GM23338 (cell line): ENCODE results near the gene SLC13A4. TPM values are rescaled to one million over a fixed set of nuclear protein-coding genes. Genes with fewer than 3 reads are reported as not detected.
A peak's percentile ranks its signal among the peaks of the same experiment; 100 is the strongest.

Experiments used
- ATAC-seq: fragments of 200-7000 bp; cut with Tn5 transposase; 3 replicates; pipeline ENCODE4 v1.9.1; 2020
- DNase-seq: peaks from one replicate; pipeline ENCODE4 v3.0.0-alpha.2; 2015; ENCODE audit warnings: low spot score
- H2AFZ ChIP-seq: fragments of 200-600 bp; sonication (generic); 2 replicates; pipeline ENCODE4 v1.8.0; 2016; ENCODE audit warnings: antibody characterized with exemption, mild to moderate bottlenecking, moderate library complexity
- H3F3A ChIP-seq: fragments of 200-600 bp; sonication (generic); replicated peaks from 2 replicates; pipeline ENCODE4 v1.8.0; 2017; ENCODE audit warnings: antibody characterized with exemption, mixed run types, low read depth
- H3K27ac ChIP-seq: fragments of 200-600 bp; sonication (generic); 2 replicates; pipeline ENCODE4 v1.6.1; 2016; ENCODE audit warnings: low read depth
- H3K27me3 ChIP-seq: fragments of 200-600 bp; sonication (generic); 2 replicates; pipeline ENCODE4 v1.8.0; 2016; ENCODE audit warnings: mild to moderate bottlenecking, mixed run types, moderate library complexity; ENCODE audit not compliant: insufficient read depth
- H3K36me3 ChIP-seq: fragments of 200-600 bp; sonication (generic); 2 replicates; pipeline ENCODE4 v1.8.0; 2016; ENCODE audit warnings: mild to moderate bottlenecking; ENCODE audit not compliant: insufficient read depth
- H3K4me1 ChIP-seq: fragments of 200-600 bp; sonication (generic); 2 replicates; pipeline ENCODE4 v1.8.0; 2016; ENCODE audit warnings: mild to moderate bottlenecking, moderate library complexity; ENCODE audit not compliant: insufficient read depth
- H3K4me2 ChIP-seq: fragments of 200-600 bp; sonication (generic); 2 replicates; pipeline ENCODE4 v1.7.1; 2017; ENCODE audit warnings: mixed run types
- H3K4me3 ChIP-seq: fragments of 200-600 bp; sonication (generic); 2 replicates; pipeline ENCODE4 v1.6.1; 2016; ENCODE audit warnings: mixed run types
- H3K79me2 ChIP-seq: fragments of 200-600 bp; sonication (generic); replicated peaks from 2 replicates; pipeline ENCODE4 v1.8.0; 2017; ENCODE audit warnings: mild to moderate bottlenecking; ENCODE audit not compliant: insufficient read depth
- H3K9me2 ChIP-seq: fragments of 200-600 bp; sonication (generic); 2 replicates; pipeline ENCODE4 v1.8.0; 2017; ENCODE audit not compliant: insufficient read depth
- H4K20me1 ChIP-seq: fragments of 200-600 bp; sonication (generic); replicated peaks from 2 replicates; pipeline ENCODE4 v1.8.0; 2017; ENCODE audit warnings: mild to moderate bottlenecking; ENCODE audit not compliant: insufficient read depth
- H3K27ac Mint-ChIP-seq: 2 replicates; pipeline ENCODE4 v1.8.0; 2020; ENCODE audit warnings: inconsistent platforms, mild to moderate bottlenecking, moderate library complexity, mixed read lengths
- H3K27me3 Mint-ChIP-seq: 3 replicates; pipeline ENCODE4 v1.8.0; 2022; ENCODE audit warnings: low read depth, mild to moderate bottlenecking, moderate library complexity, mixed read lengths, inconsistent platforms; ENCODE audit not compliant: insufficient read depth, poor library complexity
- H3K36me3 Mint-ChIP-seq: 3 replicates; pipeline ENCODE4 v1.8.0; 2021; ENCODE audit warnings: low read depth, mild to moderate bottlenecking, inconsistent platforms, moderate library complexity, mixed read lengths
- H3K4me1 Mint-ChIP-seq: 3 replicates; pipeline ENCODE4 v1.8.0; 2020; ENCODE audit warnings: mild to moderate bottlenecking, inconsistent platforms, mixed read lengths
- H3K4me3 Mint-ChIP-seq: 3 replicates; pipeline ENCODE4 v1.8.0; 2021; ENCODE audit warnings: moderate library complexity, mild to moderate bottlenecking, inconsistent platforms, mixed read lengths
- H3K9me3 Mint-ChIP-seq: 3 replicates; pipeline ENCODE4 v1.8.0; 2020; ENCODE audit warnings: moderate library complexity, mild to moderate bottlenecking, inconsistent platforms, mixed read lengths
- CREB1 ChIP-seq: fragments of 250-450 bp; sonication (Bioruptor Pico); IDR thresholded peaks from 2 replicates; pipeline ENCODE4 v1.5.0; 2020; ENCODE audit warnings: low read depth, mild to moderate bottlenecking, moderate library complexity
- CTCF ChIP-seq, 2 experiments: fragments of 200-600 bp in 1 of 2; sonication (generic) in 1 of 2; conservative IDR thresholded peaks; 2 replicates each; pipeline versions ENCODE4 v1.5.1 to v1.6.1; 2016 to 2017; ENCODE audit warnings: antibody characterized with exemption in 2 of 2, low read depth in 2 of 2, mild to moderate bottlenecking in 2 of 2, moderate library complexity in 1 of 2
- ETS1 ChIP-seq: IDR thresholded peaks from 2 replicates; pipeline ENCODE4 v1.6.1; 2016; ENCODE audit warnings: antibody characterized with exemption
- NANOG ChIP-seq: IDR thresholded peaks from 2 replicates; pipeline ENCODE4 v1.6.1; 2016; ENCODE audit warnings: antibody characterized with exemption, borderline replicate concordance
- POLR2AphosphoS5 ChIP-seq: IDR thresholded peaks from 2 replicates; pipeline ENCODE4 v1.6.1; 2016; ENCODE audit warnings: antibody characterized with exemption, low read depth
- ZNF114 ChIP-seq: fragments of 250-450 bp; sonication (Bioruptor Pico); IDR thresholded peaks from 2 replicates; pipeline ENCODE4 v1.5.0; 2020; ENCODE audit warnings: mild to moderate bottlenecking, moderate library complexity
- ZNF462 ChIP-seq: fragments of 250-450 bp; sonication (Bioruptor Pico); IDR thresholded peaks from 2 replicates; pipeline ENCODE4 v1.5.0; 2020; ENCODE audit warnings: mild to moderate bottlenecking, moderate library complexity
- polyA plus RNA-seq: library from polyadenylated mRNA; unstranded; fragments of >200 nt; fragmentation: Nextera tagmentation; extraction: Ambion mirVana; gene quantifications from 2 replicates; pipeline ENCODE4 v1.2.1, GENCODE V29; 2016
- total RNA-seq: library from RNA; depleted of rRNA; stranded (reverse); fragments of >200 nt; shearing (Covaris generic); gene quantifications from 2 replicates; pipeline ENCODE4 v1.2.3, GENCODE V29; 2014

SLC13A4 gene
- total and polyA plus RNA-seq, 2 experiments from 2014 or later, result 1.7 to 2.3 TPM

GRCh38 chr7:135726911-135727673, 894 bp downstream of the SLC13A4 start:
- peaks cover 7% of the 10 kb centered on the region for H3K27me3 Mint-ChIP-seq
- Histone ChIP-seq H3K79me2 (no peaks in the 10 kb centered on the region), H3F3A (no peaks in the 10 kb centered on the region), H3K4me1 (no peaks in the 10 kb centered on the region), H3K4me3 (no peak overlapping the region), H3K9me2 (no peaks in the 10 kb centered on the region), H4K20me1 (no peaks in the 10 kb centered on the region), H3K27ac (no peak overlapping the region), H3K4me2 (no peak overlapping the region), H3K36me3 (no peaks in the 10 kb centered on the region; the same call in 1 of the 2 replicates), H2AFZ (no peak overlapping the region), H3K27me3 (no peaks in the 10 kb centered on the region)
- DNase-seq, result no peak
- H3K9me3 Mint-ChIP-seq, result no peaks in the 10 kb centered on the region; the same call in 2 of the 3 replicates
- TF ChIP-seq CREB1 (CRISPR knock-in tag) (no peak), ETS1 (no peak), NANOG (no peak), ZNF114 (no peak), CTCF (conservative IDR thresholded peaks at IDR 0.05; ENCODE audit: low read depth in 2 of 2) (no peak)
- no peak overlapping the region for H3K4me3 Mint-ChIP-seq
- no peak overlapping the region for H3K27ac Mint-ChIP-seq
- no peak; the same call in 2 of the 3 replicates for ATAC-seq
- H3K4me1 Mint-ChIP-seq, result peaks cover 14% of the 10 kb centered on the region
- H3K36me3 Mint-ChIP-seq, result no peaks in the 10 kb centered on the region

GRCh38 chr7:135726276-135726788, 1.7 kb downstream of the SLC13A4 start:
- no peak overlapping the region for H3K27ac ChIP-seq
- no peak overlapping the region for H3K4me3 ChIP-seq
- no peaks in the 10 kb centered on the region for H3K79me2 ChIP-seq
- H3K4me2 ChIP-seq, result no peak overlapping the region
- no peak overlapping the region for H3K4me3 Mint-ChIP-seq
- H3K36me3 ChIP-seq, result no peaks in the 10 kb centered on the region; the same call in 1 of the 2 replicates
- H2AFZ ChIP-seq, result no peak overlapping the region; the same call in 1 of the 2 replicates
- H3K4me1 Mint-ChIP-seq, result peaks cover 14% of the 10 kb centered on the region
- no peaks in the 10 kb centered on the region for H3K36me3 Mint-ChIP-seq
- H3K9me2 ChIP-seq, result no peaks in the 10 kb centered on the region
- no peaks in the 10 kb centered on the region for H4K20me1 ChIP-seq
- H3K27me3 Mint-ChIP-seq, result peaks cover 7% of the 10 kb centered on the region
- no peak for DNase-seq
- H3F3A ChIP-seq, result no peaks in the 10 kb centered on the region
- H3K4me1 ChIP-seq, result no peaks in the 10 kb centered on the region
- H3K9me3 Mint-ChIP-seq, result no peaks in the 10 kb centered on the region; the same call in 2 of the 3 replicates
- peak; percentile 50 for ATAC-seq
- no peaks in the 10 kb centered on the region for H3K27me3 ChIP-seq
- no peak overlapping the region for H3K27ac Mint-ChIP-seq
- TF ChIP-seq CTCF (conservative IDR thresholded peaks at IDR 0.05; ENCODE audit: low read depth in 2 of 2), result no peak
- no peak for TF ChIP-seq CREB1 (CRISPR knock-in tag)
- TF ChIP-seq POLR2AphosphoS5, result no peak
- TF ChIP-seq ZNF114, result no peak
- no peak for TF ChIP-seq ZNF462
